HepG2 (cell line): ENCODE results near the gene DROSHA. TPM values are rescaled to one million over a fixed set of nuclear protein-coding genes. Genes with fewer than 3 reads are reported as not detected.

Source experiments
- ATAC-seq: fragments of 200-7000 bp; cut with Tn5 transposase; 3 replicates; pipeline ENCODE4 v1.9.1; 2020; ENCODE audit warnings: mild to moderate bottlenecking, moderate library complexity
- BruUV-seq: library from RNA; stranded (reverse); fragments of 400-500 nt; replicated peaks from 2 replicates; lab custom pipeline; 2021; lab: Mats Ljungman, UMichigan
- CTCF ChIA-PET: fragments of 300-600 bp; formaldehyde crosslinking; extraction: SDS; loops from one replicate; lab custom pipeline; 2021; ENCODE audit warnings: low total read pairs, inconsistent platforms, low intra/inter-chr PET ratio; lab: Yijun Ruan, JAX
- POLR2A ChIA-PET: fragments of 350-600 bp; sonication (Branson Sonifier 250); formaldehyde crosslinking; loops from one replicate; lab custom pipeline; 2020; ENCODE audit warnings: antibody characterized with exemption, inconsistent platforms; lab: Yijun Ruan, JAX
- DNase-seq: peaks from one replicate; pipeline ENCODE4 v3.0.0-alpha.2; 2015; ENCODE audit warnings: low spot score
- FAIRE-seq: peaks from 3 replicates; lab custom pipeline; 2011; peaks lifted over from hg19 to GRCh38; lab: Jason Lieb, UNC
- H2AFZ ChIP-seq: one replicate; pipeline ENCODE4 v1.6.1; 2011; ENCODE audit warnings: low read length, inconsistent platforms
- H3K27ac ChIP-seq: fragments of 300-600 bp; 3 replicates; pipeline ENCODE4 v1.8.0; 2011; ENCODE audit warnings: mixed run types, mild to moderate bottlenecking, mixed read lengths, low read length, inconsistent platforms; ENCODE audit not compliant: insufficient read depth; ENCODE audit errors: extremely low read length
- H3K27me3 ChIP-seq, 2 experiments: fragments of 200-600 bp in 1 of 2; 2 replicates in 1 of 2; 3 replicates in 1 of 2; pipeline versions ENCODE4 v1.6.0 to v1.8.0; 2011; ENCODE audit warnings: low read length in 2 of 2, mild to moderate bottlenecking in 2 of 2, moderate library complexity in 2 of 2, inconsistent platforms in 1 of 2; ENCODE audit not compliant: insufficient read depth in 2 of 2, control insufficient read depth in 1 of 2
- H3K36me3 ChIP-seq, 2 experiments: fragments of 200-600 bp in 1 of 2; replicated peaks in 1 of 2; 2 replicates in 1 of 2; 3 replicates in 1 of 2; pipeline versions ENCODE4 v1.5.1 to v1.8.0; 2011; ENCODE audit warnings: low read length in 2 of 2, inconsistent platforms in 1 of 2; ENCODE audit not compliant: insufficient read depth in 2 of 2, control insufficient read depth in 1 of 2
- H3K4me1 ChIP-seq: 2 replicates; pipeline ENCODE4 v1.5.1; 2012; ENCODE audit warnings: low read length, inconsistent platforms; ENCODE audit not compliant: insufficient read depth
- H3K4me2 ChIP-seq: 2 replicates; pipeline ENCODE4 v1.6.0; 2011; ENCODE audit warnings: low read depth, low read length, inconsistent platforms
- H3K4me3 ChIP-seq, 3 experiments: fragments of 200-600 bp in 1 of 3; sonication (generic), shearing (Covaris generic) in 1 of 3; replicated peaks in 1 of 3; 2 replicates each; pipeline ENCODE4 v1.5.1; 2011 to 2016; ENCODE audit warnings: low read length in 3 of 3, inconsistent platforms in 2 of 3, low read depth in 2 of 3, mild to moderate bottlenecking in 2 of 3, control low read depth in 1 of 3, mixed read lengths in 1 of 3; ENCODE audit not compliant: insufficient read depth in 1 of 3
- H3K79me2 ChIP-seq: one replicate; pipeline ENCODE4 v1.6.1; 2011; ENCODE audit warnings: low read length, inconsistent platforms; ENCODE audit not compliant: insufficient read depth
- H3K9ac ChIP-seq: 2 replicates; pipeline ENCODE4 v1.6.0; 2011; ENCODE audit warnings: mild to moderate bottlenecking, low read depth, low read length, inconsistent platforms; ENCODE audit not compliant: insufficient read depth
- H3K9me3 ChIP-seq: 2 replicates; pipeline ENCODE4 v1.5.1; 2012; ENCODE audit warnings: mild to moderate bottlenecking, low read length
- H4K20me1 ChIP-seq: 2 replicates; pipeline ENCODE4 v1.6.0; 2011; ENCODE audit warnings: inconsistent platforms, mild to moderate bottlenecking, low read length, moderate library complexity; ENCODE audit not compliant: insufficient read depth
- TERF1 ChIP-seq: sonication (generic); formaldehyde crosslinking; IDR thresholded peaks from 2 replicates; pipeline ENCODE4 v1.8.0; 2022; ENCODE audit warnings: mild to moderate bottlenecking, missing genetic modification reagents, moderate library complexity
- WGBS: methylation state at CpG from one replicate; pipeline ENCODE4 v1.1.6; 2017; ENCODE audit warnings: low lambda C conversion rate; 5-methylcytosine and 5-hydroxymethylcytosine counted together
- in situ Hi-C: cut with HindIII; loops from 2 replicates; pipeline ENCODE4 v1.10.0; 2017; ENCODE audit warnings: low pct_unique_long_range_greater_than_20kb; ENCODE audit not compliant: extremely low pct_ligation_motif_present
- intact Hi-C: fragments of 100-400 bp; cut with micrococcal nuclease; formaldehyde crosslinking; loops from one replicate; pipeline ENCODE4 v1.10.0; 2022; ENCODE audit not compliant: unreplicated experiment
- polyA plus RNA-seq, 8 experiments: library from polyadenylated mRNA; depleted of rRNA in 3 of 8; stranded (reverse) in 7 of 8; unstranded in 1 of 8; fragments of >200 nt; fragmentation: Illumina TruSeq in 4 of 8; extraction: Trizol in 4 of 8; gene quantifications; 2 replicates each; pipeline versions ENCODE4 v1.2.1 to v1.2.3, GENCODE V29; 2011 to 2016; ENCODE audit warnings: low read depth in 4 of 8, missing spikeins in 1 of 8, mixed read lengths in 1 of 8; ENCODE audit not compliant: insufficient read depth in 1 of 8
- total RNA-seq, 5 experiments: library from RNA; depleted of rRNA; stranded (reverse); fragments of >200 nt; fragmentation: Illumina TruSeq; extraction: Trizol; gene quantifications; 2 replicates each; pipeline ENCODE4 v1.2.3, GENCODE V29; 2016; ENCODE audit warnings: low read depth in 1 of 5
- TF ChIP-seq, protein P1 (sequence below): IDR thresholded peaks from 2 replicates; pipeline ENCODE4 v1.6.1; 2016; ENCODE audit warnings: low read depth, borderline replicate concordance
- TF ChIP-seq, protein P2 (sequence below): sonication (generic); formaldehyde crosslinking; IDR thresholded peaks from 2 replicates; pipeline ENCODE4 v1.8.0; 2023; ENCODE audit warnings: mild to moderate bottlenecking, missing genetic modification reagents
- TF ChIP-seq, protein P3 (sequence below): sonication (generic); formaldehyde crosslinking; IDR thresholded peaks from 2 replicates; pipeline ENCODE4 v1.8.0; 2022; ENCODE audit warnings: mild to moderate bottlenecking, missing genetic modification reagents, borderline replicate concordance

The DROSHA gene
- total and polyA plus RNA-seq, 2 of the 13 experiments (the other 11 are each of a cell fraction or from before 2014, with no cell fraction given) = 22.3 to 29.4 TPM

- intact Hi-C loops (no loop called here), in situ Hi-C loops (no loop called here)
- BruUV-seq = no TSS peak
- Histone ChIP-seq H3K27me3 (peaks cover 0 to 5% of the 10 kb centered on the region in 2 experiments; a peak in 1 of 5 replicates), H2AFZ (no peak overlapping the region), H3K4me3 (no peak overlapping the region), H3K9me3 (no peaks in the 10 kb centered on the region), H3K4me1 (no peaks in the 10 kb centered on the region), H3K79me2 (no peaks in the 10 kb centered on the region), H3K36me3 (no peaks in the 10 kb centered on the region), H3K9ac (no peak overlapping the region), H3K4me2 (no peak overlapping the region), H3K27ac (no peak overlapping the region), H4K20me1 (no peaks in the 10 kb centered on the region)
- no peak for TF ChIP-seq TERF1 (CRISPR knock-in tag)
- TF ChIP-seq, protein P1, sequence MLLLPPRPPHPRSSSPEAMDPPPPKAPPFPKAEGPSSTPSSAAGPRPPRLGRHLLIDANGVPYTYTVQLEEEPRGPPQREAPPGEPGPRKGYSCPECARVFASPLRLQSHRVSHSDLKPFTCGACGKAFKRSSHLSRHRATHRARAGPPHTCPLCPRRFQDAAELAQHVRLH (CRISPR knock-in tag) = no peak
- TF ChIP-seq, protein P2, sequence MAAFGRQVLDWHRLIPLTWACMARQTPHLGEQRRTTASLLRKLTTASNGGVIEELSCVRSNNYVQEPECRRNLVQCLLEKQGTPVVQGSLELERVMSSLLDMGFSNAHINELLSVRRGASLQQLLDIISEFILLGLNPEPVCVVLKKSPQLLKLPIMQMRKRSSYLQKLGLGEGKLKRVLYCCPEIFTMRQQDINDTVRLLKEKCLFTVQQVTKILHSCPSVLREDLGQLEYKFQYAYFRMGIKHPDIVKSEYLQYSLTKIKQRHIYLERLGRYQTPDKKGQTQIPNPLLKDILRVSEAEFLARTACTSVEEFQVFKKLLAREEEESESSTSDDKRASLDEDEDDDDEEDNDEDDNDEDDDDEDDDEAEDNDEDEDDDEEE (CRISPR knock-in tag) = no peak
- TF ChIP-seq, protein P3, sequence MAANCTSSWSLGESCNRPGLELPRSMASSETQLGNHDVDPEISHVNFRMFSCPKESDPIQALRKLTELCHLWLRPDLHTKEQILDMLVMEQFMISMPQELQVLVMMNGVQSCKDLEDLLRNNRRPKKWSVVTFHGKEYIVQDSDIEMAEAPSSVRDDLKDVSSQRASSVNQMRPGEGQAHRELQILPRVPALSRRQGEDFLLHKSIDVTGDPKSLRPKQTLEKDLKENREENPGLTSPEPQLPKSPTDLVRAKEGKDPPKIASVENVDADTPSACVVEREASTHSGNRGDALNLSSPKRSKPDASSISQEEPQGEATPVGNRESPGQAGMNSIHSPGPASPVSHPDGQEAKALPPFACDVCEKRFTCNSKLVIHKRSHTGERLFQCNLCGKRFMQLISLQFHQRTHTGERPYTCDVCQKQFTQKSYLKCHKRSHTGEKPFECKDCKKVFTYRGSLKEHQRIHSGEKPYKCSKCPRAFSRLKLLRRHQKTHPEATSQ (CRISPR knock-in tag) = no peak
- DNase-seq (no peak), FAIRE-seq (no peak), ATAC-seq (no peak)
- ChIA-PET CTCF (no interaction called here), POLR2A (no interaction called here)
- 52% methylated on average over 10 of the region's 11 CpGs for WGBS
These were observed 174.9 kb downstream of the DROSHA start for GRCh38 chr5:31357038-31357437.
